Lung (tissue), 12 donors: ENCODE measurements around the gene PSMG2. TPM values are rescaled to one million over a fixed set of nuclear protein-coding genes. Genes with fewer than 3 reads are reported as not detected.

ENCODE experiments used
- ATAC-seq: fragments of 200-7000 bp; cut with Tn5 transposase; one replicate; pipeline ENCODE4 v1.9.1; 2020; ENCODE audit warnings: moderate number of reproducible peaks; ENCODE audit not compliant: insufficient read depth, low FRiP score
- DNase-seq, 3 donors: peaks; one replicate each; pipeline ENCODE4 v3.0.0-alpha.2; 2013 to 2017
- H3K27ac ChIP-seq, 2 donors: one replicate each; pipeline ENCODE4 v1.5.1; 2013; ENCODE audit warnings: mild to moderate bottlenecking in 2 of 2, moderate library complexity in 2 of 2, control low read depth in 1 of 2, inconsistent platforms in 1 of 2, low read depth in 1 of 2, low read length in 1 of 2
- H3K27me3 ChIP-seq, 3 donors: one replicate each; pipeline ENCODE4 v1.5.1; 2013; ENCODE audit warnings: low read length in 2 of 3; ENCODE audit not compliant: control insufficient read depth in 3 of 3, insufficient read depth in 3 of 3
- H3K36me3 ChIP-seq, 4 donors: one replicate each; pipeline ENCODE4 v1.5.1; 2013; ENCODE audit warnings: low read length in 4 of 4, mild to moderate bottlenecking in 1 of 4, moderate library complexity in 1 of 4; ENCODE audit not compliant: control insufficient read depth in 4 of 4, insufficient read depth in 4 of 4
- H3K4me1 ChIP-seq, 5 donors: one replicate each; pipeline ENCODE4 v1.5.1; 2013; ENCODE audit warnings: low read length in 5 of 5, mild to moderate bottlenecking in 2 of 5, moderate library complexity in 1 of 5; ENCODE audit not compliant: control insufficient read depth in 5 of 5, insufficient read depth in 5 of 5
- H3K4me3 ChIP-seq: one replicate; pipeline ENCODE4 v1.5.1; 2013; ENCODE audit warnings: mild to moderate bottlenecking, control low read depth, moderate library complexity
- H3K9ac ChIP-seq, 2 donors: one replicate each; pipeline ENCODE4 v1.5.1; 2013; ENCODE audit warnings: low read length in 2 of 2, control low read depth in 1 of 2; ENCODE audit not compliant: insufficient read depth in 1 of 2
- H3K9me3 ChIP-seq, 4 donors: one replicate each; pipeline ENCODE4 v1.5.1; 2013; ENCODE audit warnings: low read length in 3 of 4, mild to moderate bottlenecking in 1 of 4, moderate library complexity in 1 of 4; ENCODE audit not compliant: control insufficient read depth in 4 of 4, insufficient read depth in 3 of 4
- CTCF ChIP-seq: IDR thresholded peaks from 2 replicates; pipeline ENCODE4 v1.5.1; 2012; ENCODE audit warnings: mild to moderate bottlenecking; ENCODE audit errors: control extremely low read depth, extremely low read depth
- WGBS, 2 donors: extraction: QIAGEN DNeasy Blood & Tissue Kit; methylation state at CpG; one replicate each; pipeline ENCODE4 v1.1.7; 2013; 5-methylcytosine and 5-hydroxymethylcytosine counted together
- polyA plus RNA-seq, 2 donors: library from polyadenylated mRNA; stranded (reverse); fragments of 200-250 nt; gene quantifications; one replicate each; pipeline ENCODE4 v1.2.1, GENCODE V29; 2013
- total RNA-seq, 2 donors: library from RNA; depleted of rRNA in 1 of 2; stranded (reverse); fragments of >200 nt in 1 of 2; gene quantifications; one replicate each; pipeline ENCODE4 v1.2.1, GENCODE V29; 2014 to 2021
- donor health status: control.
- donor health status: control.
- donor health status: Bipolar disorder and iron deficiency.
- donor health status: healthy.
- donor health status: DM: yes; HTN: yes; CAD: no.

The PSMG2 gene
- total and polyA plus RNA-seq, 4 donors = 53.3 to 117 (median 61.2) TPM

- no peak for DNase-seq
- Histone ChIP-seq H3K9ac (no peak overlapping the region), H3K9me3 (no peaks in the 10 kb centered on the region), H3K27ac (no peak overlapping the region), H3K4me3 (no peak overlapping the region), H3K4me1 (no peaks in the 10 kb centered on the region), H3K36me3 (peaks cover 13 to 37% (median 18%) of the 10 kb centered on the region in 4 donors), H3K27me3 (no peaks in the 10 kb centered on the region)
- WGBS, 2 donors = 45 to 60% methylated on average over 4 of the region's 4 CpGs
- TF ChIP-seq CTCF = no peak
- no peak for ATAC-seq
These were observed 23.5 kb downstream of the PSMG2 start for GRCh38 chr18:12726331-12726730.

- Histone ChIP-seq H3K4me1 (no peaks in the 10 kb centered on the region), H3K9ac (no peak overlapping the region), H3K4me3 (no peak overlapping the region), H3K27ac (no peak overlapping the region), H3K36me3 (peaks cover 11 to 34% (median 17%) of the 10 kb centered on the region in 4 donors), H3K27me3 (no peaks in the 10 kb centered on the region), H3K9me3 (no peaks in the 10 kb centered on the region)
- WGBS, 2 donors = 70% methylated on average over 14 of the region's 14 CpGs
- DNase-seq = peak; percentile 73 to 84 (median 83)
- peak; percentile 81 for ATAC-seq
- TF ChIP-seq CTCF = peak; percentile 88
These were observed 24.1 kb downstream of the PSMG2 start for GRCh38 chr18:12726774-12727550.

GRCh38 chr18:12737243-12737902 lies 34.5 kb downstream of the PSMG2 start:
- H3K4me3 ChIP-seq = no peak overlapping the region
- ATAC-seq (no peak), DNase-seq (no peak)
- H3K9ac ChIP-seq = no peak overlapping the region
- H3K9me3 ChIP-seq = no peaks in the 10 kb centered on the region
- no peaks in the 10 kb centered on the region for H3K36me3 ChIP-seq
- H3K27ac ChIP-seq = no peak overlapping the region
- peaks cover 0 to 2% (median 0%) of the 10 kb centered on the region in 5 donors for H3K4me1 ChIP-seq
- no peak for TF ChIP-seq CTCF
- no peaks in the 10 kb centered on the region for H3K27me3 ChIP-seq
- WGBS, 2 donors = 89% methylated on average over 19 of the region's 19 CpGs
